Kidney tubule cell (primary cell): Measurements from ENCODE around the gene C4A.
A peak's percentile ranks its signal among the peaks of the same experiment; 100 is the strongest.
"Not testable (repeated sequence)": the region's sequence is repeated elsewhere in the genome, so short reads cannot be mapped to it uniquely, and the experiment has no call there.

Experiments
- DNase-seq: peaks from one replicate; pipeline ENCODE4 v3.0.0-alpha.2; 2018; ENCODE audit warnings: low spot score

Gene C4A

DNA sequence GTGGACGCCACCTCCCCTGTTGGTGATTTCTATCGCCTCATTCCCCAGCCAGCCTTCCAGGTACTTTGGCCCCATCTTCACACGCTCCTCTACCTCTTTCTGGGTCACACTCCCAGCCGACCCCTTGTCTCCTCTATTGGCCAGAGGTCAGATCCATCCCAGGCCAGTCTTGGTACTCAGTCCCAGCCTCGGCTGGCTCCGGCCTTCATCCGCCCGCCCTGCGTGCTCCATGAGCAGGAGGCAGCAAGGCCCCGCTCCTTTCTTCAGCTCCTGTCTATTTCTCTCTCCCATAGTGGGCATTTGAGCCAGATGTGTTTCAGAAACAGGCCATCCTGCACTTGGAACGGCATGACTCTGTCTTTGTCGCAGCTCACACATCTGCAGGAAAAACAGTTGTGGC lies 20.2 kb upstream of the C4A start:
- DNase-seq: no peak

DNA sequence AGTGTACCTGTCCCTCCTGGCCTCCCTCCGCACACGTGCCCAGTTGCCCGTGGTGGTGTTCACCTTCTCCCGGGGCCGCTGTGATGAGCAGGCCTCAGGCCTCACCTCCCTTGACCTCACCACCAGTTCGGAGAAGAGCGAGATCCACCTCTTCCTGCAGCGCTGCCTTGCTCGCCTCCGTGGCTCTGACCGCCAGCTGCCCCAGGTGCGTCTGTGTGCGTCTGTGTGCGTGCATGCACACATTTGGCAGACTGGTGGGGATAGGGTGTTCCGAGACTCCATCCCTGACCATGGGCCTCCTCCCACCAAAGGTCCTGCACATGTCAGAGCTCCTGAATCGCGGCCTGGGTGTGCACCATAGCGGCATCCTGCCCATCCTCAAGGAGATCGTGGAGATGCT lies 17.9 kb upstream of the C4A start:
- no peak for DNase-seq

DNA sequence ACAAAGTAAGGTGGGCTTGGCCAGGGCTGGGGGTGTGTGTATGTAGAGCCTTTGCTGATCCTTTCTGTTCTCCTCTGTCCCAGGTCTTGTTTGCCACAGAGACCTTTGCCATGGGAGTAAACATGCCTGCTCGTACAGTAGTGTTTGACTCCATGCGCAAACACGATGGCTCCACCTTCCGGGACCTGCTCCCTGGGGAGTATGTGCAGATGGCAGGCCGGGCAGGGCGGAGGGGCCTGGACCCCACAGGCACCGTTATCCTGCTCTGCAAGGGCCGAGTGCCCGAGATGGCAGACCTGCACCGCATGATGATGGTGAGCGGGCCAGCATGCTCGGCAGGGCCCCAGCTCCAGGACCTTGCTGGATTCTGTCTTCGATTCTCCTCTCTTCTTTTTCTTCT lies 16.2 kb upstream of the C4A start:
- DNase-seq: no peak

DNA sequence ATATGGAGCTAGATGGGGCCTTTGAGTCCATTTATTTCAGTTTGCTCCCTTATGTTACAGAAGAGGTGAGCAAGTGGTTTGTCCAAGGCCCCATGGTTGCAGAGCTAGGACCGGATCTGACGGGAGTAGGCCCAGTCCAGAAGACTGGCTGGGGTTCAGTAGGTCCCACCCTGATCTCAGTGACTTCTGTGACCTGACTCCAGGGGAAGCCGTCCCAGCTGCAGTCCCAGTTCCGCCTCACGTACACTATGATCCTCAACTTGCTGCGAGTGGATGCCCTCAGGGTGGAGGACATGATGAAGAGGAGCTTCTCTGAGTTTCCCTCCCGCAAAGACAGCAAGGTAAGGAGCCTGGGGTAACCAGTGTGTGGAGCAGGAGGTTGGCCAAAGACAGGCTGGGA lies 15.4 kb upstream of the C4A start:
- no peak for DNase-seq

DNA sequence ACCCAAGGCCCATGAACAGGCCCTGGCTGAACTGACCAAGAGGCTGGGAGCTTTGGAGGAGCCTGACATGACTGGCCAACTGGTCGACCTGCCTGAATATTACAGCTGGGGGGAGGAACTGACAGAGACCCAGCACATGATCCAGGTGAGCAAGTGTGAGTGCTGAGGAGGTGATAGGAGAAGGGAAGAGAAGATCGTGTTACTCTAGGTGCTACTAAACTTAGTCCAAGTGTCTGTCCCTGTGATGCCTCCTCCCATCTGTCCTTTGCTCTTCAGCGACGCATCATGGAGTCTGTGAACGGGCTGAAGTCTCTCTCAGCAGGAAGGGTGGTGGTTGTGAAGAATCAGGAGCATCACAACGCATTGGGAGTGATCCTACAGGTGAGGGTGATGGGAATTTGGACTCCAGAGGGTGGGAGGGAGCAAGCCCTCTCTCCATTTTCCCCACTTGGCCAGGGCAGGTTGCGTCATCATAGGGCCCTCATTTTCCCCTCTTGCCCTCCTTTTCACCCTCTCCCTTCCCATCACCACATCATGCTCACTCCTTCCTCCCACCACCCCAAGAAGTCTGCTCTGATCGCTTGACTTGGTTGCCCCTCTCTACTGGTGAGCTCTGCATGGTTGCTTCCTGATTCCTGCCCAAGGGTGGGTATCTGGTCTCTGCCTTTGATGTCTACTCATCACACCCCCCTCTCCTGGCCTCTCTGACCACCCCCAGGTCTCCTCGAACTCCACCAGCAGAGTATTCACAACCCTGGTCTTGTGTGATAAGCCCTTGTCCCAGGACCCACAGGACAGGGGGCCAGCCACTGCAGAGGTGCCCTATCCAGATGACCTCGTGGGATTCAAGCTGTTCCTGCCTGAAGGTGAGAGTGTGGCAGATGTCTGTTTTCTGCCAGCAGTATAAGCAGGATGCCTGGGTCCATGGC lies 14.6 kb upstream of the C4A start:
- DNase-seq: no peak

DNA sequence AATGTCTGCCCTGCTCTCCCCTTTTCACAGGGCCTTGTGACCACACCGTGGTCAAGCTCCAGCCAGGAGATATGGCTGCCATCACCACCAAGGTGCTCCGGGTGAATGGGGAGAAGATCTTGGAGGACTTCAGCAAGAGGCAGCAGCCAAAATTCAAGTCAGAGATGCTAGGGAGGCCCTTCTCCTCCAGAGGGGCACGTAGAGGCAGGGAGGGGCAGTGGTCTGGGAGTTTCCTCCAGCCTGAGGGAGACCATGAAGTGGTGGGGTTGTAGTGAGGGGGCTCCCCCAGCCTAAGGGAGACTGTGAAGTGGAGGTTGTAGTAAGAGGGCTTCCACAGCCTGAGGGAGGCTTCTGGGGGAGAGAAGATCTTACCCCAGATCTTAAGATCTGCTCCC lies 13.9 kb upstream of the C4A start:
- no peak for DNase-seq

DNA sequence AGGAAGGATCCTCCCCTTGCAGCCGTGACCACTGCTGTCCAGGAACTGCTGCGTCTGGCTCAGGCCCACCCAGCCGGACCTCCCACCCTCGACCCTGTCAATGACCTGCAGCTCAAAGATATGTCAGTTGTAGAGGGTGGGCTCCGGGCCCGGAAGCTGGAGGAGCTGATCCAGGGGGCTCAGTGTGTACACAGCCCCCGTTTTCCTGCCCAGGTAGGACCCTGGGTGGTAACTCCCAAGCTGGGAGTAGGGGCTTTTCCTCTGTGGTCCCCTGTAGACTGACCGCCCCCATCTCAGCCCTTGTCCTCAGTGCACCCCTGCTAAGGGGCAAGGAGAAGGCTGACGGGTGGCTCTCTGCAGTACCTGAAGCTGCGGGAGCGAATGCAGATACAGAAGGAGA lies 13.5 kb upstream of the C4A start:
- DNase-seq: no peak

DNA sequence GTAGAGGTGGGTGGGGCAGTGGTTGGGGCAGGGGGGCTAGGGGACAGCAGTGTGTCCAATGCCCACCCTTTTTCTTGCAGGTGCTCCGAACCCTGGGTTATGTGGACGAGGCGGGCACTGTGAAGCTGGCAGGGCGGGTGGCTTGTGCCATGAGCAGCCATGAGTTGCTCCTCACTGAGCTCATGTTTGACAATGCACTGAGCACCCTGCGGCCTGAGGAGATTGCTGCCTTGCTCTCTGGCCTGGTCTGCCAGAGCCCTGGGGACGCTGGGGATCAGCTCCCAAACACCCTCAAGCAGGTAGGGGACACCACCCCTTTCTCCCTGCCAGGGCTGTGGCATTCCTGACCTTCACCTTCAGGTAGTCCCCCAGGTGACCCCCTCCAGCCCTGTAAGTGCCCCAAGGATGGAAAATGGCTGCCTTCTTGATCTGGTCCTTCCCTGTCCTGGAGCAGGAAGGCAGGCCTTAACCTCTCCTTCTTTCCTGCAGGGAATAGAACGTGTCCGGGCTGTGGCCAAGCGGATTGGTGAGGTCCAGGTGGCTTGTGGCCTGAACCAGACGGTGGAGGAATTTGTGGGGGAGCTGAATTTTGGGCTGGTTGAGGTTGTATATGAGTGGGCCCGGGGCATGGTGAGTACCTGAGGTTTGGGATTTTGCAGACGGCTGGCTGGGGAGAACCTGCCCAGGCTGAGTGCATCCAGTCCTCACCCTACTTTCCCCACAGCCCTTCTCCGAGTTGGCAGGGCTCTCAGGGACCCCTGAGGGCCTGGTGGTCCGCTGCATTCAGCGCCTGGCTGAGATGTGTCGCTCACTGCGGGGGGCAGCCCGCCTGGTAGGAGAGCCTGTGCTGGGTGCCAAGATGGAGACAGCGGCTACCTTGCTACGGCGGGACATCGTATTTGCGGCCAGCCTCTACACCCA lies 12.8 kb upstream of the C4A start:
- DNase-seq: no peak

DNA sequence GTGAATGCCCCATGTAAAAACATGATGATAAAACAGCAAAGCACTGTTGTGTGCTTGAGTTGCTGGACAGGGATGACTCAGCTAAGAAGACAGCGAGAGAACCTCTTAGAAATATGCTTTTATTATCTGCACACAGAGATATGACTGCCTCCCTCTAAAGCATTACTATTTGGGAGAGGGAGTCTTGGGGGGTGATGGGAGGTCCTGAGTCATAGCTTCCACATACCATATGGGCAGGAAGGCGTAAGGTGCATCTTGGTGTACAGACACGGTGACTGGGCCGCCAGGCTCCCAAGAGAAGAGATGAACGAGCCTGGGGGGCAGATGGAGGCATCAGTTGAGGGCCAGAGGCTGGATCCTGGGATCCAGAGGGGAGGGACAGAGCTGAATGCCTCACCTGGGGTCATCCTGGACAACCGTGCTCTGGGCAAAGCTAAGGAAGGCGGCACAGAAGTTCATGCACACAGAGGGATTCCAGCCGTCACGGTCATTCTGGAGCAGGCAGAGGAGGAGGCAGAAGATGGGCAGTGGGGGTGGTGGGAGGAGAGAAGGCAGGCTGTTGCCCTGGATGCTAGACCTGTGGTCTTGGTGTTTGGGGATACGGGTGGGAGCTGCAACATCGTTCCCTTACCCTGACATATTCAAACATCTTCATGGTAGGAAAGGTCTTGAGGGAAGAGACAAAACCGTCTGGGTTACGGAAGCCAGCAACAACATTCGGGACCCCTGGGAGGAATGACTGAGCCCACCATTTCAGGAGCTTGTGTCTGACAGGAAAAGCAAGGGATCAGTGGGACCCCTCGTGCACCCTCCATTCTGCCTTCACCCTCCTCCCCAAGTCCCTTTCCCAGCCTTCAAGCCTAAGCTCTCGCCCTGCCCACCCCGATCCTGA lies 11.9 kb upstream of the C4A start:
- DNase-seq: peak; percentile 51

DNA sequence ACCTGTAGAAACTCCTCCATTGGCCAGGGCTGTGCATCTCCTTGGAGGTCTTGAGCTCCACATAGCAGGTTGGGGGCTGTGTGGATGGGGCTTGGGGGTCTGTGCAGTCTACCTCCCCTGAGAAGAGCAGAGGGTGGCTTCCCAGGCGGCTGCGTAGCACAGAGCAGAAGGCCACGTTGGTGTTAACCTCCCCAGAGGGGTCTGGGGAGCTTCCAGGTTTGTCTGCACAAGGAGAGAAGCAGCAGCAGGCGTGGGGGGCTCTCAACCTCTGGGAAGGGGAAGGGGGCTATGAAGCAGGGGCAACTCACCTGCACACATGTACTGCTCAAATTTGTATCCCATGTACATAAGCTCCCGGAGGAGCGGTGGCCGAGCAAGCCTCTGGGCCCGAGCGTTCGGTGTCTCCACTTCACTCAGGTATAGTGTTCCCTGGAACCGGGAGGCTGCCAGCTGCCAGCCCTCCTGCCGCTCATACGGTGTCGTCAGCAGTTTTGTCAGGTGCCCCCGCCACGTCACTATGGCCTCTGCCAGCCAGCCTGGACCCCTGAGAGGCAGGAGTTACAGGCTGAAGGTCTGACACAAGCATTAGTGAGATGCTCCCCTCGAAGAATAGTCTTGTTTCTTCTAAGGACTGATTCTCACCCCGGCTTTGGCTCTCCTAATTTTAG lies 11.1 kb upstream of the C4A start:
- DNase-seq: peak; percentile 20

DNA sequence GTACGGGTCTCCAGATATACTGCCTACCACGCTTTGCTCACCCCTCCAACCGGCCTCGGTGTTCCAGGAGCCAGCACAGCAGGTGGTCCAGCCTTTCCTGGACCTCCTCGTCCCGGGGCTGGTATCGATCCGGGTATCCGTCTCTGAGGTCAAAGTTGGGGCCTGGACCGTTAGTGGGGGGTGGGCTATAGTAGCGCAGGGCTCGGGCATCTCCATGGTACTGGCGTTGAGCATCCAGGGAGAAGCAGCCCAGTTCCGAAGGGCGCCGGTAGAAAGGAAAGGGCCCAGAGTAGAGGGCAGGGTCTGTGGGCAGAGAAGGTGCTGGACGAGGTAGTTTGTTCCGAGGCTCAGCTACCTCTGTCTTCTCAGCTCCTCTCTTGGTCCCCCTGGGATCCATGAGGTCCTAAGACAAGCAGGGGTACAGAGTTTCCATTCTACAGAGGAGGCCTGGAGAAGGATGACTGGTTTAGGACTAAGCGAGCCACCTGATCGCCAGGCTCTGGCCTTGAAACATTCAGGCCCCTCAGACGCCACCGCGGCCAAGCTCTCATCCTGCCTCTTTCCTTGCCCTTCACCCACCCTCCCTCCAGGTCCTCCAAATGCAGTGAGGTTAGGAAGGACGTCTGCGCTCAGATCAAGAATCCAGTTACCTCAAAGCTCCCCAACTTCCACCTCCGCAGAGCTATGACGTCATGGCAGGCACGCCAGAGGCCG lies 10.4 kb upstream of the C4A start:
- DNase-seq: no peak

DNA sequence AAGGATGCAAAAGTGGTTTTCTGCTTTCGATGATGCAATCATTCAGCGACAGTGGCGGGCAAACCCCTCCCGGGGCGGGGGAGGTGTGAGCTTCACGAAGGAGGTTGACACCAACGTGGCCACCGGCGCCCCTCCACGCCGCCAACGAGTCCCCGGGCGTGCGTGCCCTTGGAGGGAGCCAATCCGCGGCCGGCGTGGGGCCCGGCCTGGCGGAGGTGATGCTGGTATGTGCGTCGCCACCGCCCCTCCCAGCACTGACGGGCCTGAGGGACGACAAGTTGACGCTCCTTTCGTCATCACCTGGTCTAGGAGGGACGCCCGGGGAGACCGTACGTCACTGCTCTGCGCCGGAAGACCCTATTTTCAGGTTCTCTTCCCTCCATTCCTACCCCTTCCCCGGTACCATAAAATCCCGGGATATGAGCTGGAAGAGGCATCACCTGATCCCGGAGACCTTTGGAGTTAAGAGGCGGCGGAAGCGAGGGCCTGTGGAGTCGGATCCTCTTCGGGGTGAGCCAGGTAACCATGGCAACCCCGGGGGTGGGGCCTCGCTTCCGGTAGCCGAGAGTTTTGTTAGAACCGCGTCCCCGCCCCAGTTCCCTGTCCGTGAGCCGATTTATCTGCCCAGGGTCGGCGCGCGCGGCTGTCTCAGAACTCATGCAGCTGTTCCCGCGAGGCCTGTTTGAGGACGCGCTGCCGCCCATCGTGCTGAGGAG lies 9.7 kb upstream of the C4A start, which contains the start of gene DXO:
Gene DXO, minus strand, starts transcription at position 146 of the 716 bp plus-strand sequence. CDS start 463 bp downstream, outside the sequence.
- peak; percentile 98 for DNase-seq

DNA sequence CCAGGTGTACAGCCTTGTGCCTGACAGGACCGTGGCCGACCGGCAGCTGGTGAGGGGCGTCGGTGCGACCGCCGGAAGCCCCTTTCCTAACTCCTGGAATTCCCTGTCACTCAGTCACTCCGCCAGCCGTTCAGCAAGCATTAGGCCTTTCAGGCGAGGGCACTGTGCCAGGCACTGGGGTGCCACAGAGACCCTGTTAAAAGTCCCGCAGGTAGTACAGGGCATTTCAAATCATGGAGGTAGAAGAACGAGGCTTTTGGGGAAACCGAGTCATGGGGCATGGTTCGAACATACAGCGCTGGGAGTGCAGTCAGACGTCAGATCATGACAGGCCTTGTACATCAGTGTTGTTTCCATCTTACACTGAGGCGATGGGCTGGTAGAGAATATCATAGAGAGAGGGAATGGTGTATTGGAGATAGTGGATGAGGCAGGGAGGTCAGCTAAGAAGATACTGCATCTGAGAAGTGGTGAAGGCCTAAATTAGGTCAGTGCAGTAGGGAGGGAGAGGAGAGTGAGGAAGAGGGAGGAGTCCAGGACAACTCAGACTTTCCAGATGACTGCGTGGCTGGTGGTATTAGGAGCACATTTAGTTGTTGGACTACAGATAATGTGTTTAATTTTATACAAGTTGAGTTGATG lies 9.0 kb upstream of the C4A start:
- DNase-seq: peak; percentile 42

DNA sequence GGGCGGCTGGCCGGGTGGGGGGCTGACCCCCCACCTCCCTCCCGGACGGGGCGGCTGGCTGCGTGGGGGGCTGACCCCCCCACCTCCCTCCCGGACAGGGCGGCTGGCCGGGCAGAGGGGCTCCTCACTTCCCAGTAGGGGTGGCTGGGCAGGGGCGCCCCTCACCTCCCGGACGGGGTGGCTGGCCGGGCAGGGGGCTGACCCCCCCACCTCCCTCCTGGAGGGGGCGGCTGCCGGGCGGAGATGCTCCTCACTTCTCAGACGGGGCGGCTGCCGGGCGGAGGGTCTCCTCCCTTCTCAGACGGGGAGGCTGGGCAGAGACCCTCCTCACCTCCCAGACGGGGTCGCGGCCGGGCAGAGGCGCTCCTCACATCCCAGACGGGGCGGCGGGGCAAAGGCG lies 5.8 kb upstream of the C4A start:
- not testable (repeated sequence) for DNase-seq

DNA sequence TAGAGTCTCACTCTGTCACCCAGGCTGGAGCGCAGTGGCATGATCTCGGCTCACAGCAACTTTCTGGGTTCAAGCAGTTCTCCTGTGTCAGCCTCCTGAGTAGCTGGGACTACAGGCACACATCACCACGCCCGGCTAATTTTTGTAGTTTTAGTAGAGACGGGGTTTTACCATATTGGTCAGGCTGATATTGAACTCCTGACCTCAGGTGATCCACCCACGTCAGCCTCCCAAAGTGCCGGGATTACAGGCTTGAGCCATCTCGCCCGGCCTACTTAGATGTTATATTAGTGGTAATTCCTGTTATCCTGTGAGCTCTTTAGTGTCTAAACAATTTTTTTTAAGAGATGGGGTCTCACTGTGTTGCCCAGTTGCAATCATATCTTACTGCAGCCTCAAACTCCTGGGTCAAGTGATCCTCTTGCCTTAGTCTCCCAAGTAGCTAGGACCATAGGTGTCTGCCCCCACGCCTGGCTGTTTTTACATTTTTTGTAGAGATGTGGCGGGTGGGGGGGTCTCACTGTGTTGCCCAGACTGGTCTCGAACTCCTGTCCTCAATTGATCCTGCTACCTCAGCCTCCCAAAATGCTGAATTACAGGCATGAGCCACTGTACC lies 3.9 kb upstream of the C4A start:
- no peak for DNase-seq

DNA sequence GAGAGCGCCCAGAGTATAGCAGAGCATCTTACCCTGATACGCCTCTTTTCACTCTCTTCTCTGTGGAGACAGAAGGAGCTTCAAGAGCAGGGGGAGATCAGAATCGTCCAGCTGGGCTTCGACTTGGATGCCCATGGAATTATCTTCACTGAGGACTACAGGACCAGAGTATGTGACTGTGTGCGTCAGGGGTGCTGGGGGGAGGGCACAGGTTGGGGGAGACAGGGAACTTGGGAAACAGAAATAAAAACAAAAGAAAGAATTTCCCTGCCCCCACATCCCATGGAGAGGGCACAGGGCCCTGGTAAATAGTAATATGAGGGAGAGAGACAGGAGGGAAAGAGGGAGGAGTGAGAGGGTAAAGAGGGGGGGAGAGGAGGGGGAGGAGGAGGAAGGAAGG lies 3.0 kb upstream of the C4A start:
- DNase-seq: no peak

DNA sequence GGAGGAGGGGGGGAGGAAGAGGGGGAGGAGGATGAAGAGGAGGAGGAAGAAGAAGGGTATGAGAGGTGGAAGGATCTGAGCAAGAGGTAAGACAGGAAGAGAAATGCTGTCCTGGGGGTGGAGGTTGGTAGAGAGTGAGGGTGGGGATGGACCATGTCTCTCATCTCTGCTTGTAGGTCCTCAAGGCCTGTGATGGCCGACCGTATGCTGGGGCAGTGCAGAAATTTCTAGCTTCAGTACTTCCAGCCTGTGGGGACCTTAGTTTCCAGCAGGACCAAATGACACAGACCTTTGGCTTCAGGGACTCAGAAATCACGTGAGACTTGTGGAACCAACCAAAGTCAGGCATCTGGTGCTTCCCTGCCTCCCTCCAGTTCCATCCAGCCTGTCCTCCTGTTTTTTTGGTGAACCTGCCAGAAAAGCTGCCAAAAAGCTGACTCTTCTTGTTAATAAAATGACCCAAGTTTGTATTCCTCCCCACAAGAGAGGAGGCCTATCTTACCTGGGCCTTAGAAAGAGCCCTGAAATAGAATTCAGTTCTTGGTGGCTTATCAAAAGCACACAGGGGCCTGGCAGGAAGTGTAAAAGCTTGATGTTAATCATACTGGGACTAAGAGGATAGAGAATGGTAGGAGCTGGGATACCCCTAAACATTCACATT lies 2.5 kb upstream of the C4A start:
- no peak for DNase-seq

DNA sequence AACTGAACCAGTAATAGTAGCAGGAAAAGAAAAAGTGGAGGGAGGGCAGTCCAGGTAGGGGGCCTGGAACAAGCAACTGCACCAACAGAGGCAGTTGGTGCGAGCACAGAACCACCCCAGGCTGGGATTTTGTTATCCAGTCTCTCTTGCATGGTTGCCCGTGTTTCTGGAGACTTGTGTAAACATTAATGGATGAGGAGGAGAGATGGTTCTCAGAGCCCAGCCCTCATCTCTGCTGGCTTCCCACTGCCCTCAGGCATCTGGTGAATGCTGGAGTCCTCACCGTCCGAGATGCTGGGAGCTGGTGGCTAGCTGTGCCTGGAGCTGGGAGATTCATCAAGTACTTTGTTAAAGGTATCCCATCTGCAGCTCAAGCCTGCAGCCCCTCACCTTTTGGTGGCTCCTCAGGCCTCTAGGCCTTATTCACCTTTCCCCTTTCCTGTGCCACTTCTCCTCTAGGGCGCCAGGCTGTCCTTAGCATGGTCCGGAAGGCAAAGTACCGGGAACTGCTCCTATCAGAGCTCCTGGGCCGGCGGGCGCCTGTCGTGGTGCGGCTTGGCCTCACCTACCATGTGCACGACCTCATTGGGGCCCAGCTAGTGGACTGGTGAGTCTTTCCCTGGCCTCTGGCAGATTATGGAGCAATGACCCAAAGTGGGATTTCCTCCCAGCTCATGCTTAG lies 1.5 kb upstream of the C4A start:
- DNase-seq: not testable (repeated sequence)
